ENCODE data around the gene IFNA21.
"Not testable (repeated sequence)": the region's sequence is repeated elsewhere in the genome, so short reads cannot be mapped to it uniquely, and the experiment has no call there.

Gene IFNA21

GRCh38 chr9:21141427-21141882 is 25.0 kb downstream of the IFNA21 start, which contains the start of gene IFNW1:
TSS of gene IFNW1 (minus strand) at chr9:21141832. CDS start at chr9:21141570, 262 bp downstream.
- DNase-seq (ENCODE audit: low read depth in 2 of 2): no peak

DNA sequence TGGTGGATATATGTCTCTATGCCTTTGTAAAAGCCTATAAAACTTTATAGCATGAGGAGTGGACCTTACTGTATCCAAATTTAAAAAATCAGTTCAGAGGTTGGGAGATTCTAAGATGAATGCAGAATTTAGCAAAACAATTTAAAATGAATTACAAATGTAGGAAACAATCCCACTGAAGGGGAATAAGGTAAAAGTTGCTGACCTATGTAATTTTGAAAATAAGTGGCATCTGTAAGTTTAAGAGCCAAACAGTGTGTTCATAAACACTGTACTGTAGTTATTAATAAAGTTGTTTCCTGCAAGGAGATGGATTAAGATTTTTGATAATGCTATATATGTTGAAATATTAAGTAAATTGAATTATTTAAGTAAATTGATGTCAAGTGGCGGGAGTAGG is 29.4 kb downstream of the IFNA21 start:
- no peak for DNase-seq (ENCODE audit: low read depth in 2 of 2)

DNA sequence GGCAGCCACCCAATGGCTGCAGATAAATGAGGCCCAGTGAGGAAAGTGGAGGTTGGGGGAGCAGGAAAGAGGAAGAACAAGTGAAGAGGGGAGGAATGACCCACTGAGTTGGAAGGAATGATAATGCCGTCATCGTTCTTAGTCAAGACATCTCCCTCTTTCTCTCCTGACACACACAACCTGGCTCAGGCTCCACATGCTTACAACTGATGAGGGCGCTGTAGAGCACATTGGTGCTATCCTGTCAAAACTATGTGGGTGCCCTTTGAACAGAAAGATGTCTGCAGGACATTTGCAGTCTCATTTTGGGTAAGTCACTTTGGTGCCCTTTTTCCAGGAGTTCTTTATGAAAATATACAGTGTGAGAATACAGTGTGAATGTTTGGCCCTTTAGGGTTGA is 30.7 kb downstream of the IFNA21 start:
- DNase-seq (ENCODE audit: low read depth in 2 of 2): no peak

DNA sequence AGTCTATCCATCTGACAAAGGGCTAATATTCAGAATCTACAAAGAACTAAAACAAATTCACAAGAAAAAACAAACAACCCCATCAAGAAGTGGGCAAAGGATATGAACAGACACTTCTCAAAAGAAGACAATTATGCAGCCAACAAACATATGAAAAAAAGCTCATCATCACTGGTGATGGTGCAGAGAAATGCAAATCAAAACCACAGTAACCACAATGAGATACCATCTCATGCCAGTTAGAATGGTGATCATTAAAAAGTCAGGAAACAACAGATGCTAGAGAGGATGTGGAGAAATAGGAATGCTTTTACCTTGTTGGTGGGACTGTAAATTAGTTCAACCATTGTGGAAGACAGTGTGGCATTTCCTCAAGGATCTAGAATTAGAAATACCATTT is 38.3 kb downstream of the IFNA21 start:
- not testable (repeated sequence) for DNase-seq (ENCODE audit: low read depth in 2 of 2)

DNA sequence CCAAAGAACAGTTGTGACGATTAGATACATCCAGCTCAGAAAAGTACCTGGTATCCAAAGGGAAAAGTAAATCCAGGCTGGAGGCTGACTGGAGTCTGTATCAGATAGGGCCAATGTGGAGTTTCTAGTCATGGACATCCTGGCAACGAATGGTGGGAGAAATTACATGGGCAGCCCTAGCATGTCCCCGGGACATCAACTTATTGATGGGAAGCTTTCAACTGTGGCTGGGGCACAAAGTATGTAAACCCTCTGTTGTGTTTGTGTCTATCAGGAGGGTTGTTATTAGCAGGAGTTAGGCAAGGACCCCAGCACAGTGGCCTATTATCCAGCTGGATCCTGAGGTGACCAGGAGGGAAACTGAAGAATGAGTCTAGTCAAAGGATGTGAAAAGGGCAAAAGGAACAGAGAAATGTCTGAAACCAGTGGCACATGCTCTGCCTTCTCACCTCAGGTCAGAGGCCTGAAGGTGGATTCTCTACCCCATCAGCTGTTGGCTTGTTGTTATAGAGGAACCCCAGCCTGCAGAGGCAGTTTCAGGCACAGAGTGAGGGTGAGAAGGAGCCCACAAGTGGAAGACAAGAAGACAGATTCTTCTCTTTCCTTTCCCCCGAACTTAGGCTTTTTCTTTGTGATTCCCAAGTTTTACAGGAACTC is 44.7 kb downstream of the IFNA21 start:
- no peak for DNase-seq (ENCODE audit: low read depth in 2 of 2)

GRCh38 chr9:21121079-21121478 is 45.4 kb downstream of the IFNA21 start:
- DNase-seq (ENCODE audit: low read depth in 2 of 2): no peak

DNA sequence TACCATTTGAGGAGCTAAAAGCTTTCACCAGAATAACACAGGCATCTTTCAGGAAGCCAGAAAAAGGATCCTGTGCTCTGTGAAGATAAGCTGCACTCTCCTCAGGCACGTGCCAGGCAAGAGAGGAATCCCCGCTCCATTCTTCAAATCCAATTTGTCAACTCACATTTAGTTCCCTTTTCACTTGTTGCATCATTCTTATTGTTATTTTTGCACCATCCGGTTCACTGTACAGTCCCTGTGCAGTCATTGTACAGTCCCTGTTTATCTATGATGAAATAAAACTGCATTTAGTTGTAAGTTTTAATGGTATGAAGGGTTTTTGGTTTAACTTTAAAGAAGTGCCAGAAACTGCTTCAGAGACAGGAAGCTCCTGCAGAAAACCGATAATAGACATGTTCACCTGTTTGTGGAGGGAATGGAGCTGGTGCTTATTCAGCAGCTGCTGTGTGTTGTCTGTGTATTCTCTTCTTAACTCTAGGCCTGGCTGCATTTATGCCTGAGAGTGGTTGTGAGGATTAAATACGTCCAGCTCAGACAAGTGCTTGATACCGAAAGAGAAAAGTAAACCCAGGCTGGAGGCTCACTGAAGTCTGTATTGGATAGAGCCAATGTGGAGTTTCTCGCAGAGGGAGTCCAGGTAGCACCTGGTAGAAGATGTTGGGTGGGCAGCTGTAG is 47.2 kb downstream of the IFNA21 start:
- no peak for DNase-seq (ENCODE audit: low read depth in 2 of 2)

All from activated CD8-positive, alpha-beta memory T cell treated with anti-CD3 and anti-CD28 coated beads for 4 hours (primary cell).